GM21381 (cell line): ENCODE measurements around the gene NPDC1.

Experiments
- ATAC-seq: cut with Tn5 transposase; IDR thresholded peaks from one replicate; pipeline ENCODE4 v1.9.1; 2021; ENCODE audit warnings: mild to moderate bottlenecking, moderate library complexity; ENCODE audit not compliant: unreplicated experiment

NPDC1 gene

GRCh38 chr9:137057545-137057944 lies 11.6 kb upstream of the NPDC1 start:
- ATAC-seq, result no peak

DNA sequence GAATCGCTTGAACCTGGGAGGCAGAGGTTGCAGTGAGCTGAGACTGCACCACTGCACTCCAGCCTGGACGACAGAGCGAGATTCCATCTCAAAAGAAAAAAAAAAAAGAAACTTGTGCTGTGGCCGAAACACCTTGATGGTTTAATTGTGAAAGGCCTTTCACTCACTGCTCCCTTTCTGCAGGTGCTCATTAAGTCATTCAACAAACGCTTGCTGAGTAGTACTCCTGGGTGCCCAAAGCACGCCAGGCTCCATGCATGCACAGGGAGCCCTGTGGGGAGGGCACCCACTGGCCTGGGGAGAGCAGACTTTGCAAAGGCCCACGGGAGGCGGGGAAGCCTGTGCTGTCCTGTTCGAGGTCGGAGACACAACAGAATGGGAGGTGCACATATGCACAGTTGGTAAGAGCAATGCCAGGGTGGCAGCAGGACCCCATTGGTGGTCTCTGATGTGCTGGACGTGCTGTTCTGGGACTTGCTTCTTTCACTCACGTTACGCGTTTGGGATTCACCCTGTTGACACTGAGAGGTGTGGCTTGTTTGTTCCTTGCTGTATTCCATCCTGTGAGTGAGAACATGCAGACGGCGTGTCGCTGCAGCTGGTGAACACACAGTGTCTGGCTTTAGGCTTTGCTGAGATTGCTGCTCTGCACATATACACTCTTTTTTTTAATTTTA lies 10.9 kb upstream of the NPDC1 start:
- no peak for ATAC-seq

DNA sequence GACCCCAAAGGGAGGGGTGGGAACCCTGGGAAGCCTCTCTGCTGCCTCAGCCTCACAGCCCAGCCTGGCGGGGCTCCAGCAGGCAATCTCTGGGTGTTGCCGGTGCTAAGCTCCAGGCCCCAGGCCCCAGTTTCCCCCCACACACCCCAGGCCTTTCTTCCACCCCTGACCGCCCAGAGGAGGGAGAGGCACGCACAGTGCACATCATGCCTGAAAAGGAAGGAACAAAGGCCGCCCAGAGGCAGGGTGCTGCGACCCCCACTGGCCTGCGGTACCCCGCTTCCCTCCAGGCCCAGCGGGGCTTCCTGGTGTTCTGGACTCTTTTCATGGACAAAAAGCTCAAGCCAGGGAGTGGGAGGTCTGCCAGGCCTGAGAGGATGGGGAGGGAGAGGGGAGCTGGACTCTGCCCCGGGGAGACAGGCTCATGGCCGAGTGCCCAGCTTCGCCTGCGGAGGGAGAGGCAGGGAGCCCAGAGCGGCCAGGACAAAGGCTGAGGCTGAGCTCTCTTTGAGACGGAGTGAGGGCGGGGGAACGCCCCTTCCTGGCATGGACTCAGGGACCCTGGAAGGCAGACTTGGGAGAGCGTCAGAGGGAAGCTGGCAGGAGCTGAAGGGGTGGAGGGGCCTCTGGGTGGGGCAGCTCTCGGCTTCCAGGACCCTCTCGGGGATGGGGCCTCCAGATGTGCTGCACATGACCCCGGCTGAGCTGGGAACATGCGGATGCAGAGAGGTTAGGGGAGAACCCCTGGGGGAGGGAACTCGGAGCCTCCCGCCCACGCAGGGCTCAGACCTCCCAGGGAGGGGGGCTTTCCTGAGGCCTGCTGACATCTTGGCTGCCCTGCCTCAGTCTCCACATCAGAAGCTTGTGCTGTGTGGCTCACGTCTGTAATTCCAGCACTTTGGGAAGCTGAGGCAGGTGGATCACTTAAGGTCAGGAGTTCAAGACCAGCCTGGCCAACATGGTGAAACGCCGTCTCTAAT lies 9.7 kb upstream of the NPDC1 start:
- ATAC-seq, result no peak

DNA sequence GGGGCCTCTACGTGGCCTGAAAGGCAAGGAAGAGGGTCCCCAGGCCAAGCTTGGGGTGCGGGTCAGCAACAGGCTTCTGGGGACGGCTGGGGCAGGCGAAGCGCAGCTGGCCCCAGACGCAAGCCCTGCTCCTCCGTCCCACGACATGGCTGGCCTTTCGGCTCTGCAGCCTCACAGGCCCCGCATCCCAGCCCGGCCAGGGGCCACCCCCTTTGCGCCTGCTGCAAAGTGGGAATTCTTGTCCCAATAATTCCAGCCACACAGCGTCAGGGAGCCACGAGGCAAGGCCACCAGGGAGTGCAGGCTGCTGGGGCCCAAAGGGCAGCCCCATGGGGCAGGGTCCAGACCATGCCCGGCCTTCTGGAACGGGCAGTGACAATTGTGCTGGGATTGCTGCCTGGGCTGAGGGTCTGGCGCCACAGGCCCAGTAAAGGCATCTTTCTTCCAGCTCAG lies 9.0 kb upstream of the NPDC1 start:
- no peak for ATAC-seq

DNA sequence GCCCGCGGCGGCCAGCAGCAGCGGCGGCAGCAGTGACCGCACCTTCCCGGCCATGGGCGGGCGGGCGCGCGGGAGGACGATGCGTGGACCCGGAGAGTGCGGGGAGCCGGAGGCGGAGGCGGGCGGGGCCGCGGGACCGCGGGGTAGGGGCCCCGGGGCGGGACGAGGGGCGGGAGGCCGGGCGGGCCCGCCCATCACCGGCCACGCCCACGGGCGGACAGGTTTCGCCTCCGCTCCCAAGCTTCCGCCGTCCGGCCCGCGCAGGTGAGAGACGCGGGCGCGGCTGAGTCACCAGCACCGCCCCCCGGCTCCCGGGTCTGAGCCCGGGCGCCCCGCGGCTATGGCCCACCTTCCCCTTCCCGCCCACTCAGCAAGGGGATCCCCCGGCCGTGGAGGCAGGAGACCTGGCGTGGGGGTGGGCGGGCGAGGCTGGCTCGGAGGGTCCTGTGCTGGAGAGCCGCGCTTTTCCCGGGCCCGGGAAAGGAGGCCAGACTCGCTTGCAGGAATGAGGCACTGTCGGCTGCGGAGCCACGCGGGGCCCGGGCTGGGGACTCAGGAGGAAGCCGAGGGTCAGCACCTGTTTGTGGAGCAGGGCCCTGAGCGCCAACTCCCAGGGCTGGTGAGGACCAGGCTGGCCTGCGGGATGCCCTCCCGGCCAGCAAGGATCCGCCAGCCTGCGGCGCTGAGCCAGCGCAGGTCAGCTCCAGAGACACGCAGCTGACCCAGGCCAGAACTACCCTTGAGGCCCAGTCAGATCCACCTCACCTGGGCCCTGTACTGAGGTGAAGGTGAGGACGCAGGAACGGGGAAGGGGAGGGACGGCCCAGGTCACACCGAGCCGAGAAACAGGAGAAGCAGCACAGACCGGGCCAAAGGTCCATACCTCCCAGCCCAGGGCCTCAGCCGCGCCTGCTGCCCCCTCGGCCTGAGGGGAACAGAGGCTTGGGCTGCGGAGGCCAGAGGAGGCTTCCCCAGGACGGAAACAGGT lies 8.3 kb upstream of the NPDC1 start, which contains the start of gene ENTPD2:
ENTPD2 (minus strand) TSS at position 118 of the 988 bp plus-strand sequence; CDS start at position 54, 64 bp downstream.
- no peak for ATAC-seq

DNA sequence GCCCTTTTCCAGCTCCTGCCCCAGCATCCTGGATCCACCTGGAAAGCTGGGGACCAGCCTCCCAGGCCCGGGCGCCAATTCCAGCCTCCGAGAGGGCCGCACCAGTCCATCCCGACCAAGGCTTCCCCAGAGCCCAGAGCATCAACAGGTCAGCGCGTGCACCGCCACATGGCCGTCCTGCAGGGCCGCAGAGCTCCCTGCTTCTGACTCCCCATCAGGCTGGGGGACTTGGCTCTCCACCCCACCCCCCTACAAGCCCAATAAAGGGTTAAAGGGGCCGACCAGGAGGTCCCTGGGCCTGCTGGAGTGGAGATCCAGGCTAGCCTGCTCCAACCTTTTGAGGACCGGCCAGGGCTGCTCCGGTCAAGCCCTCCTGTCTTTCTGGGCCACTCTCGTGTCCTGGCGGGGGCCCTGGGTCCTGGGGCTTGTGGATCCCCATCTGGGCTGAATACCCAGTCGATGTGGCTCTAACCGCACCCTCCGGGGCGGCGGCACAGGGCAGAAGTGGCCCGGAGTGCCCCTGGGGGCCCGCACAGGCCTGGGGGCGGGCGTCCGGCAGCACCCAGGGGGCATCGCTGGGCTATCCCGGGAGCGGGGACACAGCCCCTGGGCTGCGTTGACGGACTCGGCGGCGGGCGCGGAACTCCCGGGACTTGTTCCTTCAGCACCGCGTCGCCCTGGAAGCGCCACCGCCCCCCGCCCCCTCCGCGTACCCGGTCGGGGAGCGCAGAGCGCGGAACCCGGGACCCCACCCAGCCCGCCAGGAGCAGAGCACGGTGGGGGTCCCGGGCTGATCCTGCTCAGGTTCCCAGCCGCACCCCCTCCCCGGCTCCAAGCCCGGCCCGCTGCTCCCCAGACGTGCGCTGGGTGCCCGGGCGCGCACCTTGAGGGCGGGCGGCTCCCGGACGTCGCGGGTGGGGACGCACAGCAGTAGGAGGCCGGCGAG lies 7.3 kb upstream of the NPDC1 start:
- ATAC-seq, result no peak

DNA sequence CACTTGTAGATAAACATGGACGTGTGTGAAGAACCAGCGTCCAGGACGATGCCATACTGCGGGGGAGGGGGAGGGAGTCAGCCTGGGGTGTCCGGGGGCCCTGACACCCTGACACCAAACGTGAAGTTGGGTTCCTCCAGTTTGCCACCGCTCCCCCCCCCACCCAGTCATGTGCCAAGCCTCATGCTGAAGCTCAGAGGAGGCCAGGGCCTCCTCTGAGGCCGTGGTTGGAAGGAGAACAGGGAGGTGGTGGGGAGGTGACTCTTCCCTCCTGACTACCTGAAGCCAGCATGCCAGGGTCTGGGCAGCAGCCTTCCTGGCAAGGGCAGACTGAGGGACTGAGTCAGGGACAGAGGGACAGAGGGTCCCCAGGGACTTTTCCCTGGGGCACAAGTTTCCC lies 6.3 kb upstream of the NPDC1 start:
- no peak for ATAC-seq

DNA sequence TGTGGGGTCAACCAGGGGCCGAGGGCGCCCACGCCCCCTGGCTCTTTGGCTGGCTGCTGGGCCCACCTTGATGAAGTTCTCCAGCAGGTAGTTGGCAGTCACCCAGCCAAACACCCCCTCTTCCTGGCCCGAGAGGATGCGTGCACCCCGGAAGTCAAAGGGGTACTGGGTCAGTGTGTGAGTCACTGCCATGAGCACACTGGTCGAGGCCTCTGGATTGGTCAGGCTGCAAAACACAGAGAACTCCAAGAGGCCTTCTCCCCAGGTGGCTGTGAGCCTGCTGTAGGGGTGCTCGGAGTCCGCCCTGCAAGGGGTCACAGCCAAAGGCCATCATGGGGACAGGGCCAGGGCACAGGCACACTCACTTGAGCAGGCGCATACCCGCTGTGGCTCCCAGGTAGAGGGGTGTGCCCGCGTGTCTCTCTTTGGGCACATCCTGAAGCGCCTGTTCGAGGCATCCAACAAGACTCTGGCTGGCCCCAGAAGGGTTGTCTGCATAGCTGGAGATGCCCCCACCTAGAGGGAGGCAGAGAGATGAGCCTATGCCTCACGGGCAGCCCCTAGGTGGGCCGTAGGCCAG lies 5.3 kb upstream of the NPDC1 start:
- ATAC-seq, result no peak

GRCh38 chr9:137050570-137050969 lies 4.6 kb upstream of the NPDC1 start:
- no peak for ATAC-seq

GRCh38 chr9:137049544-137050449 lies 3.8 kb upstream of the NPDC1 start:
- no peak for ATAC-seq

- ATAC-seq, result no peak
Measured at GRCh38 chr9:137048655-137049543, 2.9 kb upstream of the NPDC1 start.

DNA sequence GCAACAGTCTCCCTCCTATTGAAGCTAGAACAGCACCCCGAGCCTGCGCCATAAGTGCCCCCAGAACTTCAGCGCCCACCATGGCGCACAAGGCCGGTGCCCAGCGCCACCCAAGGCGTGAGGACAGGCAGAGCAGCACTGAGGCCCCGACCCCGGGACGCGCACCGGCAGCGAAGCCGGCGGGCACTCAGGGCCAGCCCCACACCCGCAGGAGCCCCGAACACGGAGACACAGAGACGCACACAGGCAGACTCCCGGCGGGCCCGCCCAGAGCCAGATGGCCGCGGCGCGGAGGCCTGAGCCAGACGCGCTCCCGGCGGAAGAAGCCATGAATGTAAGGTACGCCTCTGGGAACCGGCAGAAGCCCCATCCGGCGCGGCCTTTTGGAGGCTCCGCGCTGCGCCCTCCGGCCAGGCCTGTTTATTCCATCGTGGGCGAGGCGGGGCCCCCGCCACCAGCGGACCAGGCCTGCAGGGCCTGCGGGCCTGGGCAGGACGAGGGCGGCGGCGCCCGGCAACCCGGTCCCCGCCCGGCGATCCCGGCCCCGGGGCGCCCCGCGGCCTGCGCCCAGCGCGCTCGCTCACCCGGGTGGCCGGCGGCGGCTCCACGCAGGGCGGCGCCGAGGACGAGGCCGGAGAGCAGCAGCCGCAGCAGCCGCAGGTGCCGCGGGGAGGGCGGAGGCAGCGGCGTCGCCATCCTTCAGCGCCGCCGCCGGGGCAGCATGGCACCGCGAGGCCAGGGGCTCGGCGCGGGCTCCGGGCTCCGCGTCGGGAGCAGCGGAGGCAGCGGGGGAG lies 486 bp downstream of the NPDC1 start:
- ATAC-seq, result no peak

GRCh38 chr9:137044502-137045177 lies 1.3 kb downstream of the NPDC1 start:
- ATAC-seq, result no peak

- no peak for ATAC-seq
Measured at GRCh38 chr9:137044037-137044436, 1.9 kb downstream of the NPDC1 start.

DNA sequence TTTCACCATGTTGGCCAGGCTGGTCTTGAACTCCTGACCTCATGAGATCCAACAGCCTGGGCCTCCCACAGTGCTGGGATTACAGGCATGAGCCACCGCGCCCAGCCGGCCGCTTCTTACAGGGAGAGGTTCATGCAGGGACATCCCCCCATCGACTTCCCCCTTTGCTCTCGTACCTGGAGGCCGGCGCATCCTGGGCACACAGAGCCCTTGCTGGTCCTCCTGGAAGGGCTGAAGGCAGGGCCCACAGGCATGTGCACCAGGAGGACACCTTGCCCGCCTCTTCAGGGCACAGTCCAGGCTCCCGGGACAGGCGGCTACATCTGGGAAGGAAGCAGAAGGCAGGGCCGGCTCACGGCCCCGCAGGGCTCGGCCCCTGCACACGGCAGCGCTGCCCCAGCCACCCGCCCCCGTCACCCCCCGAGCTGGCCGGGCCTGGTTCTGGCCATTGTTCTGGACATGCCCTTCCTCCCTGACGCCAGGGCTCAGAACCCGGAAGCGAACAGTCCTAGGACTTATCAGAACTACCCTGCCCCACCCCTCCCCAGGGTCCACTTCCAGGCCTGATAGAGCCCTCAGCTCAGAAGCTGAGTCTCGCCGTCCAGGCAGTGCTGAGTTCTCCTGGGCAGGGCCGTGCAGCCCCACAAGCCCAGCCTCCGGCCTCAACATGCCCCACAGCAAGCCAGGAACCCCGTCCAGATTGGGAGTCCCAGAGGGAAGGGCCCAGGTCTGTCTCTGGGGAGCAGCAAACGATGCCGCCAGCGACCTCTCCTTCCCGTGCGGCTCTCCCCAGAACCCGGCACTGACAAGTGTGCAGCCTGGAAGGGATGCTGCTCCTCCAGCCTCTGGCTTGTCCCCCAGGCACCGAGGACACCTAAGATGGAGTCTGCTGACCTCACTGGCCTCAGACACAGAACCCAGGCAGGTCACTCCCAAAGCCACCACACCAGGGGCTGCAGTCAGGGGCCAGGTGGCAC lies 2.9 kb downstream of the NPDC1 start:
- no peak for ATAC-seq
